22Rv1 (cell line): ENCODE measurements around the gene INO80.

Source experiments
- H3K27ac ChIP-seq: fragments of 450-650 bp; 2 replicates; pipeline ENCODE4 v1.5.1; 2017
- CTCF ChIP-seq: fragments of 450-650 bp; IDR thresholded peaks from 2 replicates; pipeline ENCODE4 v1.5.1; 2017; ENCODE audit warnings: mild to moderate bottlenecking
- ZFX ChIP-seq: fragments of 450-650 bp; IDR thresholded peaks from 2 replicates; pipeline ENCODE4 v1.6.1; 2017; ENCODE audit warnings: antibody characterized with exemption, borderline replicate concordance

Gene INO80

GRCh38 chr15:40986820-40987219 lies 129.3 kb downstream of the INO80 start:
- H3K27ac ChIP-seq: no peak overlapping the region
- TF ChIP-seq CTCF (no peak), ZFX (no peak)

- H3K27ac ChIP-seq: no peak overlapping the region
- no peak for TF ChIP-seq ZFX
- TF ChIP-seq CTCF: no peak
These were observed 130.3 kb downstream of the INO80 start for GRCh38 chr15:40985541-40986330.

GRCh38 chr15:40984964-40985363 lies 131.1 kb downstream of the INO80 start:
- no peak for TF ChIP-seq CTCF
- no peak for TF ChIP-seq ZFX
- H3K27ac ChIP-seq: no peak overlapping the region

- H3K27ac ChIP-seq: no peak overlapping the region
- no peak for TF ChIP-seq CTCF
- TF ChIP-seq ZFX: no peak
These were observed 131.7 kb downstream of the INO80 start for GRCh38 chr15:40984406-40984805.

GRCh38 chr15:40982855-40983254 lies 133.2 kb downstream of the INO80 start:
- TF ChIP-seq ZFX: no peak
- no peak for TF ChIP-seq CTCF
- no peak overlapping the region for H3K27ac ChIP-seq

GRCh38 chr15:40981186-40981585 lies 134.9 kb downstream of the INO80 start:
- H3K27ac ChIP-seq: no peak overlapping the region
- no peak for TF ChIP-seq CTCF
- TF ChIP-seq ZFX: no peak

GRCh38 chr15:40978562-40978961 lies 137.5 kb downstream of the INO80 start:
- H3K27ac ChIP-seq: no peak overlapping the region
- no peak for TF ChIP-seq ZFX
- no peak for TF ChIP-seq CTCF
